K562 (cell line): ENCODE data around the gene CHST14. TPM values are rescaled to one million over a fixed set of nuclear protein-coding genes. Genes with fewer than 3 reads are reported as not detected.

ENCODE experiments used
- BRD9 ChIP-seq: fragments of 450-650 bp; IDR thresholded peaks from 2 replicates; pipeline ENCODE4 v1.6.1; 2018; ENCODE audit warnings: low read depth; ENCODE audit not compliant: partially characterized antibody
- ETS2 ChIP-seq: IDR thresholded peaks from 2 replicates; pipeline ENCODE4 v1.6.1; 2016; ENCODE audit warnings: borderline replicate concordance, missing genetic modification characterization, mild to moderate bottlenecking, moderate library complexity, missing compliant biosample characterization; ENCODE audit not compliant: poor library complexity, severe bottlenecking
- FOXK1 ChIP-seq: sonication (generic); formaldehyde crosslinking; IDR thresholded peaks from 2 replicates; pipeline ENCODE4 v1.8.0; 2022; ENCODE audit warnings: missing genetic modification reagents, mild to moderate bottlenecking, borderline replicate concordance
- NFRKB ChIP-seq: fragments of 450-650 bp; IDR thresholded peaks from 2 replicates; pipeline ENCODE4 v1.6.1; 2016; ENCODE audit warnings: low read depth
- NR2F6 ChIP-seq: fragments of 450-650 bp; formaldehyde crosslinking; IDR thresholded peaks from 2 replicates; pipeline ENCODE4 v1.4.0; 2020; ENCODE audit warnings: mild to moderate bottlenecking
- PHF20 ChIP-seq: fragments of 450-650 bp; IDR thresholded peaks from 2 replicates; pipeline ENCODE4 v1.6.1; 2018; ENCODE audit not compliant: partially characterized antibody
- PHTF2 ChIP-seq: fragments of 250-450 bp; sonication (Bioruptor Pico); IDR thresholded peaks from 2 replicates; pipeline ENCODE4 v1.5.0; 2021; ENCODE audit warnings: mild to moderate bottlenecking
- POLR2A ChIP-seq: fragments of 450-650 bp; conservative IDR thresholded peaks from 2 replicates; pipeline ENCODE4 v1.6.1; 2016
- POLR2H ChIP-seq: IDR thresholded peaks from 2 replicates; pipeline ENCODE4 v1.6.1; 2016; ENCODE audit warnings: missing genetic modification characterization, low read depth, mild to moderate bottlenecking, control low read depth, missing compliant biosample characterization, moderate library complexity
- POLR3G ChIP-seq: IDR thresholded peaks from 2 replicates; pipeline ENCODE4 v1.6.1; 2011; ENCODE audit not compliant: insufficient read length, insufficient replicate concordance; ENCODE audit errors: extremely low read depth
- TOE1 ChIP-seq, 2 experiments: fragments of 450-650 bp in 1 of 2; sonication (generic) in 1 of 2; formaldehyde crosslinking in 1 of 2; IDR thresholded peaks; 2 replicates each; pipeline versions ENCODE4 v1.7.1 to v1.8.0; 2016 to 2022; ENCODE audit warnings: borderline replicate concordance in 2 of 2, mild to moderate bottlenecking in 2 of 2, antibody characterized with exemption in 1 of 2, inconsistent platforms in 1 of 2, low read depth in 1 of 2, missing genetic modification reagents in 1 of 2, moderate library complexity in 1 of 2
- U2AF1 ChIP-seq: fragments of 200-400 bp; formaldehyde crosslinking; optimal IDR thresholded peaks from 2 replicates; pipeline ENCODE3; 2017; ENCODE audit warnings: mild to moderate bottlenecking, low read depth, low read length, moderate library complexity
- ZBTB17 ChIP-seq: fragments of 450-650 bp; formaldehyde crosslinking; IDR thresholded peaks from 2 replicates; pipeline ENCODE4 v1.4.0; 2020; ENCODE audit warnings: mild to moderate bottlenecking
- ZNF124 ChIP-seq: sonication (generic); formaldehyde crosslinking; IDR thresholded peaks from 2 replicates; pipeline ENCODE4 v1.8.1; 2022; ENCODE audit warnings: missing genetic modification reagents
- ZNF75A ChIP-seq: fragments of 450-650 bp; formaldehyde crosslinking; IDR thresholded peaks from 2 replicates; pipeline ENCODE4 v1.4.0; 2020; ENCODE audit warnings: mild to moderate bottlenecking
- polyA plus RNA-seq, 8 experiments: library from polyadenylated mRNA; depleted of rRNA in 4 of 8; stranded (reverse) in 5 of 8; unstranded in 3 of 8; fragments of >200 nt; fragmentation: Nextera tagmentation in 2 of 8; fragmentation: Illumina TruSeq in 1 of 8; extraction: Ambion mirVana in 2 of 8; extraction: Trizol in 1 of 8; gene quantifications; 2 replicates each; pipeline versions ENCODE4 v1.2.1 to v1.2.3, GENCODE V29; 2011 to 2014; ENCODE audit warnings: inconsistent platforms in 1 of 8, missing spikeins in 1 of 8
- total RNA-seq, 7 experiments: library from RNA; depleted of rRNA in 6 of 7; stranded (reverse); fragments of >200 nt in 6 of 7; fragmentation: Illumina TruSeq in 2 of 7; extraction: Trizol in 2 of 7; gene quantifications; 2 replicates each; pipeline versions ENCODE4 v1.2.1 to v1.2.3, GENCODE V29; 2011 to 2021; ENCODE audit warnings: low replicate concordance in 1 of 7
- TF ChIP-seq, protein P1 (sequence below): sonication (generic); formaldehyde crosslinking; IDR thresholded peaks from 2 replicates; pipeline ENCODE4 v1.8.1; 2023; ENCODE audit warnings: mild to moderate bottlenecking, missing genetic modification reagents
- TF ChIP-seq, protein P2 (sequence below): fragments of 250-450 bp; sonication (Bioruptor Pico); IDR thresholded peaks from 2 replicates; pipeline ENCODE4 v1.8.0; 2022; ENCODE audit warnings: inconsistent platforms
- TF ChIP-seq, protein P3 (sequence below): fragments of 450-650 bp; IDR thresholded peaks from 2 replicates; pipeline ENCODE4 v1.6.1; 2017; ENCODE audit warnings: antibody characterized with exemption, mild to moderate bottlenecking
- TF ChIP-seq, protein P4 (sequence below): sonication (generic); formaldehyde crosslinking; IDR thresholded peaks from 2 replicates; pipeline ENCODE4 v1.8.1; 2023; ENCODE audit warnings: mild to moderate bottlenecking, missing genetic modification reagents

CHST14 gene
- total and polyA plus RNA-seq, 9 of the 15 experiments (the other 6 are each of a cell fraction or from before 2014, with no cell fraction given), result 1.6 to 12.1 (median 4.5) TPM

DNA sequence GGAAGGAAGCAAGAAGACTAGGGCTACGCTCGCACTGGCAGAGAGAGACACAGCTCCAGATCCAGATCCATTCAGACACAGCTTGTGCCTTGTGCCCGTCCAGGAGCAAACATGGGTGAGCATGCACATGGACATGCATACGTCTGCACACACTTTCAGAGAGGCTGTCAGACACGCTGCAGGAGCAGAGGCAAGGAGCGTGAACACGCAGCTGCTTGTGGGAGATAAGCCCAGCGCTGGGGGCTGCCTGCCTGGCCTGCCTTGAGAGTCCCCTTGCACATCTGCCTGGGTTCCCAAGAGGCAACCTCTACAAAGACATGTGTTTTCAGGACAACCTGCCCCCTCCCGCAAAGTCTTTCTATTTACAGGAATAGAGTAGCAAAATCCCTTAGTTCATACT is 43.6 kb upstream of the CHST14 start (continued):
- TF ChIP-seq, protein P1, sequence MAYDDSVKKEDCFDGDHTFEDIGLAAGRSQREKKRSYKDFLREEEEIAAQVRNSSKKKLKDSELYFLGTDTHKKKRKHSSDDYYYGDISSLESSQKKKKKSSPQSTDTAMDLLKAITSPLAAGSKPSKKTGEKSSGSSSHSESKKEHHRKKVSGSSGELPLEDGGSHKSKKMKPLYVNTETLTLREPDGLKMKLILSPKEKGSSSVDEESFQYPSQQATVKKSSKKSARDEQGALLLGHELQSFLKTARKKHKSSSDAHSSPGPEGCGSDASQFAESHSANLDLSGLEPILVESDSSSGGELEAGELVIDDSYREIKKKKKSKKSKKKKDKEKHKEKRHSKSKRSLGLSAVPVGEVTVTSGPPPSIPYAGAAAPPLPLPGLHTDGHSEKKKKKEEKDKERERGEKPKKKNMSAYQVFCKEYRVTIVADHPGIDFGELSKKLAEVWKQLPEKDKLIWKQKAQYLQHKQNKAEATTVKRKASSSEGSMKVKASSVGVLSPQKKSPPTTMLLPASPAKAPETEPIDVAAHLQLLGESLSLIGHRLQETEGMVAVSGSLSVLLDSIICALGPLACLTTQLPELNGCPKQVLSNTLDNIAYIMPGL (CRISPR knock-in tag), result no peak
- TF ChIP-seq NFRKB (no peak), PHF20 (no peak), ETS2 (tag) (no peak), NR2F6 (no peak), POLR2H (tag) (no peak), PHTF2 (no peak), FOXK1 (no peak), POLR2A (no peak), ZNF75A (no peak), BRD9 (no peak), ZBTB17 (CRISPR knock-in tag) (no peak), ZNF124 (CRISPR knock-in tag) (no peak), TOE1 (IDR thresholded peaks at IDR 0.05; ENCODE audit: borderline replicate concordance) (no peak), TOE1 (CRISPR knock-in tag; IDR thresholded peaks at IDR 0.05; ENCODE audit: borderline replicate concordance, low read depth) (no peak), U2AF1 (no peak), POLR3G (no peak)
- TF ChIP-seq, protein P2, sequence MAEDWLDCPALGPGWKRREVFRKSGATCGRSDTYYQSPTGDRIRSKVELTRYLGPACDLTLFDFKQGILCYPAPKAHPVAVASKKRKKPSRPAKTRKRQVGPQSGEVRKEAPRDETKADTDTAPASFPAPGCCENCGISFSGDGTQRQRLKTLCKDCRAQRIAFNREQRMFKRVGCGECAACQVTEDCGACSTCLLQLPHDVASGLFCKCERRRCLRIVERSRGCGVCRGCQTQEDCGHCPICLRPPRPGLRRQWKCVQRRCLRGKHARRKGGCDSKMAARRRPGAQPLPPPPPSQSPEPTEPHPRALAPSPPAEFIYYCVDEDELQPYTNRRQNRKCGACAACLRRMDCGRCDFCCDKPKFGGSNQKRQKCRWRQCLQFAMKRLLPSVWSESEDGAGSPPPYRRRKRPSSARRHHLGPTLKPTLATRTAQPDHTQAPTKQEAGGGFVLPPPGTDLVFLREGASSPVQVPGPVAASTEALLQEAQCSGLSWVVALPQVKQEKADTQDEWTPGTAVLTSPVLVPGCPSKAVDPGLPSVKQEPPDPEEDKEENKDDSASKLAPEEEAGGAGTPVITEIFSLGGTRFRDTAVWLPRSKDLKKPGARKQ (CRISPR knock-in tag), result no peak
- TF ChIP-seq, protein P3, sequence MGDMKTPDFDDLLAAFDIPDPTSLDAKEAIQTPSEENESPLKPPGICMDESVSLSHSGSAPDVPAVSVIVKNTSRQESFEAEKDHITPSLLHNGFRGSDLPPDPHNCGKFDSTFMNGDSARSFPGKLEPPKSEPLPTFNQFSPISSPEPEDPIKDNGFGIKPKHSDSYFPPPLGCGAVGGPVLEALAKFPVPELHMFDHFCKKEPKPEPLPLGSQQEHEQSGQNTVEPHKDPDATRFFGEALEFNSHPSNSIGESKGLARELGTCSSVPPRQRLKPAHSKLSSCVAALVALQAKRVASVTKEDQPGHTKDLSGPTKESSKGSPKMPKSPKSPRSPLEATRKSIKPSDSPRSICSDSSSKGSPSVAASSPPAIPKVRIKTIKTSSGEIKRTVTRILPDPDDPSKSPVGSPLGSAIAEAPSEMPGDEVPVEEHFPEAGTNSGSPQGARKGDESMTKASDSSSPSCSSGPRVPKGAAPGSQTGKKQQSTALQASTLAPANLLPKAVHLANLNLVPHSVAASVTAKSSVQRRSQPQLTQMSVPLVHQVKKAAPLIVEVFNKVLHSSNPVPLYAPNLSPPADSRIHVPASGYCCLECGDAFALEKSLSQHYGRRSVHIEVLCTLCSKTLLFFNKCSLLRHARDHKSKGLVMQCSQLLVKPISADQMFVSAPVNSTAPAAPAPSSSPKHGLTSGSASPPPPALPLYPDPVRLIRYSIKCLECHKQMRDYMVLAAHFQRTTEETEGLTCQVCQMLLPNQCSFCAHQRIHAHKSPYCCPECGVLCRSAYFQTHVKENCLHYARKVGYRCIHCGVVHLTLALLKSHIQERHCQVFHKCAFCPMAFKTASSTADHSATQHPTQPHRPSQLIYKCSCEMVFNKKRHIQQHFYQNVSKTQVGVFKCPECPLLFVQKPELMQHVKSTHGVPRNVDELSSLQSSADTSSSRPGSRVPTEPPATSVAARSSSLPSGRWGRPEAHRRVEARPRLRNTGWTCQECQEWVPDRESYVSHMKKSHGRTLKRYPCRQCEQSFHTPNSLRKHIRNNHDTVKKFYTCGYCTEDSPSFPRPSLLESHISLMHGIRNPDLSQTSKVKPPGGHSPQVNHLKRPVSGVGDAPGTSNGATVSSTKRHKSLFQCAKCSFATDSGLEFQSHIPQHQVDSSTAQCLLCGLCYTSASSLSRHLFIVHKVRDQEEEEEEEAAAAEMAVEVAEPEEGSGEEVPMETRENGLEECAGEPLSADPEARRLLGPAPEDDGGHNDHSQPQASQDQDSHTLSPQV, result peak; percentile 65
- TF ChIP-seq, protein P4, sequence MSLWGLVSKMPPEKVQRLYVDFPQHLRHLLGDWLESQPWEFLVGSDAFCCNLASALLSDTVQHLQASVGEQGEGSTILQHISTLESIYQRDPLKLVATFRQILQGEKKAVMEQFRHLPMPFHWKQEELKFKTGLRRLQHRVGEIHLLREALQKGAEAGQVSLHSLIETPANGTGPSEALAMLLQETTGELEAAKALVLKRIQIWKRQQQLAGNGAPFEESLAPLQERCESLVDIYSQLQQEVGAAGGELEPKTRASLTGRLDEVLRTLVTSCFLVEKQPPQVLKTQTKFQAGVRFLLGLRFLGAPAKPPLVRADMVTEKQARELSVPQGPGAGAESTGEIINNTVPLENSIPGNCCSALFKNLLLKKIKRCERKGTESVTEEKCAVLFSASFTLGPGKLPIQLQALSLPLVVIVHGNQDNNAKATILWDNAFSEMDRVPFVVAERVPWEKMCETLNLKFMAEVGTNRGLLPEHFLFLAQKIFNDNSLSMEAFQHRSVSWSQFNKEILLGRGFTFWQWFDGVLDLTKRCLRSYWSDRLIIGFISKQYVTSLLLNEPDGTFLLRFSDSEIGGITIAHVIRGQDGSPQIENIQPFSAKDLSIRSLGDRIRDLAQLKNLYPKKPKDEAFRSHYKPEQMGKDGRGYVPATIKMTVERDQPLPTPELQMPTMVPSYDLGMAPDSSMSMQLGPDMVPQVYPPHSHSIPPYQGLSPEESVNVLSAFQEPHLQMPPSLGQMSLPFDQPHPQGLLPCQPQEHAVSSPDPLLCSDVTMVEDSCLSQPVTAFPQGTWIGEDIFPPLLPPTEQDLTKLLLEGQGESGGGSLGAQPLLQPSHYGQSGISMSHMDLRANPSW (CRISPR knock-in tag), result no peak
